Esophagus squamous epithelium (tissue), 4 donors: ENCODE results near the gene C15orf61.

Source experiments
- CTCF ChIP-seq, 6 experiments: fragments of 450-650 bp in 4 of 6; fragments of 200-600 bp in 2 of 6; sonication (generic) in 2 of 6; IDR thresholded peaks; one replicate each; pipeline ENCODE4 v1.5.1; 2016 to 2019; ENCODE audit warnings: antibody characterized with exemption in 6 of 6, mild to moderate bottlenecking in 4 of 6, moderate library complexity in 4 of 6
- POLR2A ChIP-seq, 4 donors: fragments of 450-650 bp; IDR thresholded peaks; one replicate each; pipeline ENCODE4 v1.6.1; 2017; ENCODE audit warnings: antibody characterized with exemption in 4 of 4, mild to moderate bottlenecking in 4 of 4, moderate library complexity in 3 of 4

- TF ChIP-seq POLR2A (IDR thresholded peaks at IDR 0.05), result no peak
- TF ChIP-seq CTCF (IDR thresholded peaks at IDR 0.05), result no peak
These were observed 33.6 kb downstream of the C15orf61 start for GRCh38 chr15:67554580-67554979.
